Activated naive CD8-positive, alpha-beta T cell treated with anti-CD3 and anti-CD28 coated beads for 36 hours (primary cell): ENCODE data around the gene ANXA3. TPM values are rescaled to one million over a fixed set of nuclear protein-coding genes. Genes with fewer than 3 reads are reported as not detected.

ENCODE experiments used
- DNase-seq: peaks from one replicate; pipeline ENCODE4 v3.0.0; 2021
- H3K27ac Mint-ChIP-seq: one replicate; pipeline ENCODE4 v1.8.0; 2022; ENCODE audit warnings: mild to moderate bottlenecking, moderate library complexity, mixed read lengths
- H3K27me3 Mint-ChIP-seq: one replicate; pipeline ENCODE4 v1.8.0; 2022; ENCODE audit warnings: mild to moderate bottlenecking, mixed read lengths
- H3K36me3 Mint-ChIP-seq: one replicate; pipeline ENCODE4 v1.8.0; 2021; ENCODE audit warnings: mild to moderate bottlenecking, mixed read lengths
- H3K4me1 Mint-ChIP-seq: one replicate; pipeline ENCODE4 v1.8.0; 2021; ENCODE audit warnings: mixed read lengths
- H3K4me3 Mint-ChIP-seq: one replicate; pipeline ENCODE4 v1.8.0; 2022; ENCODE audit warnings: mild to moderate bottlenecking, moderate library complexity, mixed read lengths
- H3K9me3 Mint-ChIP-seq: one replicate; pipeline ENCODE4 v1.8.0; 2022; ENCODE audit warnings: mixed read lengths
- total RNA-seq, 2 experiments: library from RNA; stranded (reverse); gene quantifications; one replicate each; pipeline ENCODE4 v1.2.3, GENCODE V29; 2021

The ANXA3 gene
- total RNA-seq, 2 experiments from 2014 or later, result 2.8 to 3.4 TPM

DNA sequence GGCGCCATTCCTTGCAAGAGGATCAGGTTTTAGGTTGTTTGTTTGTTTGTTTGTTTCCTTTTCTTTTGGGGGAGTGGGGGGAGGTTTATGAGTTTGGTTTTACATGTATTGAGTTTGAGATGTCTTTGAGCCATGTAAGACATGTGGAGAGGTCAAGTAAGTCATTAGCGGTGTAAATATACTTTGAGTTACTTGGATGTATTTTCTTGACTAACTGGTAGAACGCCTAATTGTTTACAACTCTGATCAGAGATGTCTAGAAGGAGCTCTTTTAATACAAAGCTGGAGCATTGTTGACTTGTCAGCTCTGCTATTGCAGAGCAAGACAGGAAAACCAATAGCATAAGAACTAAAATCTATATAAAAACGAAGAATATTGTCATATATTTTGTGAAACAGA lies 57.1 kb downstream of the ANXA3 start:
- DNase-seq, result no peak
- H3K36me3 Mint-ChIP-seq, result no peaks in the 10 kb centered on the region
- no peaks in the 10 kb centered on the region for H3K27me3 Mint-ChIP-seq
- H3K4me1 Mint-ChIP-seq, result peaks cover 36% of the 10 kb centered on the region
- H3K9me3 Mint-ChIP-seq, result no peaks in the 10 kb centered on the region
- no peak overlapping the region for H3K27ac Mint-ChIP-seq
- no peak overlapping the region for H3K4me3 Mint-ChIP-seq

GRCh38 chr4:78609580-78609979 lies 58.0 kb downstream of the ANXA3 start:
- H3K36me3 Mint-ChIP-seq, result no peaks in the 10 kb centered on the region
- no peaks in the 10 kb centered on the region for H3K27me3 Mint-ChIP-seq
- no peak overlapping the region for H3K4me3 Mint-ChIP-seq
- H3K4me1 Mint-ChIP-seq, result peaks cover 45% of the 10 kb centered on the region
- no peaks in the 10 kb centered on the region for H3K9me3 Mint-ChIP-seq
- DNase-seq, result no peak
- H3K27ac Mint-ChIP-seq, result no peak overlapping the region

DNA sequence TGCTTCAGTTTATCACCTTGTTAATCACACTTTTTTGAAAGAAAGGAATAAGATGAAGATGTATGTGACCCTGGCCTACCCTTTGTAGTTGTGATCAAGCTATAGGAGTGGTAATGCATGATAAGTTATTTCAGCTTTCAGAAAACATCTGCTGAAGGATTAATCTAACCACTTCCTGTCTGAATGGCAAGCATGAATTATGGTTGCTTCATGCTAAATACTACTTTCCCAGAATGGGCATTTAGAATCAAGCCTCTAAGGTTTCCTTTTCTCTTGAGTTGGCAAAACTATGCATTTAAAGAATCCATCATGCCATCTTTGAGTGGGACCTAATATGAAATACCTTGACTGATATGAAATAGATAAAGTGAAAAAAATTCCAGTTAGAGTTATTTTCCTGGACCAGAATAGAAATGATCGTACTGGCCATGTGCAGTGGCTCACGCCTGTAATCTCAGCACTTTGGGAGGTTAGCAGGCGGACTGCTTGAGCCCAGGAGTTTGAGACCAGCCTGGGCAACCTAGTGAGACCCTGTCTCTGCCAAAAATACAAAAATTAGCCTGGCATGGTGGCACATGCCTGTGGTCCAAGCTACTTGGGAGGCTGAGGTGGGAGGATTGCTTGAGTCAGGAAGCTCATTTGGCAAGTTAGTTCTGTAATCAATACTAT lies 59.1 kb downstream of the ANXA3 start:
- H3K27ac Mint-ChIP-seq, result peak overlapping the region; percentile 68
- peaks cover 49% of the 10 kb centered on the region for H3K4me1 Mint-ChIP-seq
- peaks cover 1% of the 10 kb centered on the region for H3K36me3 Mint-ChIP-seq
- no peak for DNase-seq
- no peak overlapping the region for H3K4me3 Mint-ChIP-seq
- no peaks in the 10 kb centered on the region for H3K27me3 Mint-ChIP-seq
- no peaks in the 10 kb centered on the region for H3K9me3 Mint-ChIP-seq

DNA sequence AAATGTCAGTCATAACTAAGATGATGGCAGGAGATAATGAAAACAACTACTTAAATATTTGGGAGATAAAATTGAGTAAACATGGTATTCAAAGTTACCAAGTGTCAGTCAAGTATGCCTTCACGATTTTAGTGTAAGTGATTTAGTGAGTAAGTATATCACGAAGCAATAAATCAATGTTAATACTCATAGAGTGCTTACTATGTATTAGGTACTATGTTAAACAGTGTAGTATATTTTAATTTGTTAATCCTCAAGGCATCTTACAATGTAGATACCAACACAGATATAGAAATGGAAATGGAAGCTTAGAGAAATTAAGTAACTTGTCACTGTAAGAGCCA lies 59.6 kb downstream of the ANXA3 start:
- Mint-ChIP-seq H3K27ac (peak overlapping the region; percentile 68), H3K36me3 (peaks cover 1% of the 10 kb centered on the region), H3K4me1 (peaks cover 49% of the 10 kb centered on the region), H3K27me3 (no peaks in the 10 kb centered on the region), H3K4me3 (no peak overlapping the region), H3K9me3 (no peaks in the 10 kb centered on the region)
- DNase-seq, result no peak

DNA sequence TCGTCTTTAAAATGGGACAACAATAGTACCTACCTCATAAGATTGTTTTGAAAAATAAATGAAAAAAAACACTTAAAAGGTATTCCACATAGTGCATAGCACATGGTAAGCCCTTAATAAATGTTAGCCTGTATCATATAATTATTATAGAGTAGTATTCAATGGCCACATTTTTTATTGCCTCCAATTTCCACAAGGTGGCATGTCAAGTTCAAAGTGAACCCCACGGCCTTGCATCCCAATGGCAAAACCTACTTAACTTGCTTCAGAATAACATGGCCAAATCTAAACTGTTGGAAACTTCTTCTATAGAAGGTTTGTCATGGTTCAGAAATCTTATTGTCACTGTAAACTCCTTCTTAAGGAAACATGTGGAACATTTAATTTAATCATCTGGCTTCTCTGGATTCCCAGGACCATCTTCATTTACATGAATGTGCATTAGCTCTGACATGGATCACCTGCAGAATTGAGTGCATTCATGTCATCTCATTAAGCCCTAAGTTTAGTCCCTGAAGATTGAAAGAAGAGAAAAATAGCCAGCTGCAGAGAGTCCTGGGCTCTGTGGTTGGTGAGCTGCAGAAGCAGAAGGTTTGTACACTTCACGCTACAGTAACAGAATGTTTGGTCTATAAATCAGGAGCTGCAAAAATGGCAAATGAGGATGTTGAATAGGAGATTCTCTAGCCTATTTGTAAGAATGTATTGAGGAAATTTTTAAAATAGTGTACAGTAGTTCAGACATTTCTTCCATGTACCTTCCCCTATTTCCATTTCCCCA lies 61.0 kb downstream of the ANXA3 start:
- Mint-ChIP-seq H3K9me3 (no peaks in the 10 kb centered on the region), H3K4me3 (no peak overlapping the region), H3K27me3 (no peaks in the 10 kb centered on the region), H3K27ac (peak overlapping the region; percentile 34), H3K4me1 (peaks cover 53% of the 10 kb centered on the region), H3K36me3 (peaks cover 1% of the 10 kb centered on the region)
- DNase-seq, result no peak

DNA sequence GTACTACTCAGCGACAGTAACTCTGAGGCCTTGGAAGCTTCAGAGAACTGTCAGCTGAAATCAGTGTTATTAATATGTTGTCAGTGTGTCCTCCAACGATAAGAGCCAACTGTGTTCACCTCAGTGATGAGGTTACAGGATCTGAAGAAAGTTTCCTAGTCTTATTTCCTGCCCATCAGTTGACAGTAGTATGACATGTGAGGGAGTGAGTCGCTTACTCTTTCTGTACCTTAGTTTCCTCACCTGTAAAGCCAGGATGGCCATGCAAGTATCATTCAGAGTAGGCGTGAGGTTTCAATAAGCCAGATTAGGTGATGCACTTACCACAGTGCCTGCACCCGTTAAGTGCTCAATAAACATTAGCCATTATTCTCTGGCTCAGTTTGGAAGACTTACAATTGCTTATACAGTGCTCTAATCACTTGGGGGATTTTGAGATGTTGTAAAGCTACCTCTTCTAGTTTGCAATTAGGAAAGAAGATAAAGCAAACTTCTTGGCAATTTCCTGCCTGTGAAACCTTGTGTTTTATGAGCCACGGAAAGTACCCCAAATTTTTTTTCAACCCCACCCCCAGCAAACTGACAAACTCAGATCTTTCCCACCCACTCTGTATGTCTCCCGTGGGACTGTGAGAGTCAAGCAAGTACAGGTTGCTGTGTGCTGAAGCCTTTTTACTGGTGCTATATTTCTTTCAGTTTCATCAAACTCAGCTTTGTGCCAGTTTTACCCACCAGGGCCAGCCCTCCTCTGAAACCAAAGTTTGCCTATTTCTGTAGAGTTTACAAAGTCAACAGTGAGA lies 62.2 kb downstream of the ANXA3 start:
- Mint-ChIP-seq H3K4me3 (peak overlapping the region; percentile 24), H3K27ac (peak overlapping the region; percentile 49), H3K27me3 (no peaks in the 10 kb centered on the region), H3K36me3 (peaks cover 1% of the 10 kb centered on the region), H3K9me3 (no peaks in the 10 kb centered on the region), H3K4me1 (peaks cover 54% of the 10 kb centered on the region)
- no peak for DNase-seq

- no peaks in the 10 kb centered on the region for H3K27me3 Mint-ChIP-seq
- H3K36me3 Mint-ChIP-seq, result peaks cover 1% of the 10 kb centered on the region
- H3K4me1 Mint-ChIP-seq, result peaks cover 42% of the 10 kb centered on the region
- H3K4me3 Mint-ChIP-seq, result no peak overlapping the region
- DNase-seq, result no peak
- H3K27ac Mint-ChIP-seq, result no peak overlapping the region
- no peaks in the 10 kb centered on the region for H3K9me3 Mint-ChIP-seq
These were observed 64.5 kb downstream of the ANXA3 start for GRCh38 chr4:78616046-78616498.

GRCh38 chr4:78618436-78618835 lies 66.9 kb downstream of the ANXA3 start:
- DNase-seq, result no peak
- no peak overlapping the region for H3K27ac Mint-ChIP-seq
- no peaks in the 10 kb centered on the region for H3K9me3 Mint-ChIP-seq
- H3K4me3 Mint-ChIP-seq, result no peak overlapping the region
- H3K4me1 Mint-ChIP-seq, result peaks cover 23% of the 10 kb centered on the region
- no peaks in the 10 kb centered on the region for H3K27me3 Mint-ChIP-seq
- H3K36me3 Mint-ChIP-seq, result peaks cover 1% of the 10 kb centered on the region

- no peak for DNase-seq
- H3K9me3 Mint-ChIP-seq, result no peaks in the 10 kb centered on the region
- H3K36me3 Mint-ChIP-seq, result no peaks in the 10 kb centered on the region
- H3K27me3 Mint-ChIP-seq, result no peaks in the 10 kb centered on the region
- peaks cover 10% of the 10 kb centered on the region for H3K4me1 Mint-ChIP-seq
- no peak overlapping the region for H3K4me3 Mint-ChIP-seq
- no peak overlapping the region for H3K27ac Mint-ChIP-seq
These were observed 69.8 kb downstream of the ANXA3 start for GRCh38 chr4:78621395-78621794.

GRCh38 chr4:78622253-78622979 lies 70.8 kb downstream of the ANXA3 start:
- H3K36me3 Mint-ChIP-seq, result no peaks in the 10 kb centered on the region
- no peak overlapping the region for H3K4me3 Mint-ChIP-seq
- H3K27me3 Mint-ChIP-seq, result no peaks in the 10 kb centered on the region
- no peaks in the 10 kb centered on the region for H3K9me3 Mint-ChIP-seq
- DNase-seq, result no peak
- H3K4me1 Mint-ChIP-seq, result peaks cover 9% of the 10 kb centered on the region
- no peak overlapping the region for H3K27ac Mint-ChIP-seq

GRCh38 chr4:78624048-78624447 lies 72.5 kb downstream of the ANXA3 start:
- Mint-ChIP-seq H3K9me3 (no peaks in the 10 kb centered on the region), H3K4me3 (no peak overlapping the region), H3K36me3 (no peaks in the 10 kb centered on the region), H3K27me3 (no peaks in the 10 kb centered on the region), H3K27ac (no peak overlapping the region), H3K4me1 (peaks cover 14% of the 10 kb centered on the region)
- no peak for DNase-seq

- DNase-seq, result no peak
- Mint-ChIP-seq H3K27me3 (no peaks in the 10 kb centered on the region), H3K4me3 (no peak overlapping the region), H3K27ac (no peak overlapping the region), H3K36me3 (no peaks in the 10 kb centered on the region), H3K4me1 (peaks cover 14% of the 10 kb centered on the region), H3K9me3 (no peaks in the 10 kb centered on the region)
These were observed 73.5 kb downstream of the ANXA3 start for GRCh38 chr4:78625073-78625472.

DNA sequence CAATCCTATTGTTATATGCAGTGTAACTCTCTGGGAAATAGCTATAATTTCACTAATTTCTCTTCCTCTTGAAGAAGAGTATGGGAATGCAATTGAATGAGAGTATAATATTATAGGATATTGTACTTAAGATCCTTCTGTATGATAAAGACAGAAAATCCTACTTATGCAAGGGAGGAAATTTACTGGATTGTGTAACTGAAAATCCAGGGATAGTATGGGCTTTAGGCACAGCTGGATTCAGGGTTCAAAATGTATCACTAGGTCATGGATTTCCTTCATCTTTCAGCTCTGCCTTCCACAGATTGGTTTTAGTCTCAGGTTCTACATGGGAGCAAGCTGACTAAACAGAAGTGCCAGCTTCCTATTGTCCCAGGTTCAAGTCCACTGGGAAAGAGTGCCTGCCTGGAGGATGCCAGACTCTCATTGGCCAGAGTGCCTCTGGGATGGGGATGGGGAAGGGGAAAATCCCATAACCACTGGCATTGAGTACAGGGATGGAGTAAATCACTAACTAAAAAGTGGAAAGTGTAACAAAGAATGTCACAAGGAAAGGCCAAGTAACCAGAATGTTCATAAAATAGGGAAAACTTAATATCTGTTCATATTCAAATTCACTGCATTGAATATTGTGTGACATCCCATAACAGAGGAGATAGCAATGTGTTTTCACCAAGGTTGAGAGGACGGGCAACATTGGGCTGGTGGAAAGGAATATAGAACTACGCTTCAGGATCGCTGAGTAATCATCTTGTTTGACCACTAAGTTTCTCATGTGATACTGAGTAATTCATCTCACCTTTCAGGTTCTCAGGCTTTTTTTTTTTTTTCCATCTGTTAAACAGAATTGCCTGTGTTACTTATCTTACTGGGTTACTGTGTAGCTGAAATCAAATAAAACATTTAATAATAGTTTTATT lies 75.7 kb downstream of the ANXA3 start:
- no peak for DNase-seq
- H3K27ac Mint-ChIP-seq, result no peak overlapping the region
- H3K4me1 Mint-ChIP-seq, result peaks cover 12% of the 10 kb centered on the region
- H3K27me3 Mint-ChIP-seq, result no peaks in the 10 kb centered on the region
- H3K36me3 Mint-ChIP-seq, result no peaks in the 10 kb centered on the region
- H3K9me3 Mint-ChIP-seq, result no peaks in the 10 kb centered on the region
- H3K4me3 Mint-ChIP-seq, result no peak overlapping the region
